ENCODE measurements around the gene GALNT13. TPM values are rescaled to one million over a fixed set of nuclear protein-coding genes. Genes with fewer than 3 reads are reported as not detected.

Gene GALNT13
- total and polyA plus RNA-seq, 3 donors from 2014 or later = 0.55 to 2.2 (median 0.92) TPM

GRCh38 chr2:154240316-154240715 is 368.6 kb downstream of the GALNT13 start:
- intact Hi-C loops (cut with DNase I; ENCODE audit: low total_unique reads) = no loop called here
- Histone ChIP-seq H3K4me1 (no peaks in the 10 kb centered on the region), H3K27me3 (no peaks in the 10 kb centered on the region), H3K9me3 (no peaks in the 10 kb centered on the region), H3K27ac (no peak overlapping the region), H3K4me3 (no peak overlapping the region), H3K36me3 (ENCODE audit: low read depth, missing control alignments) (no peaks in the 10 kb centered on the region)
- no peak for DNase-seq
- 71 to 74% methylated on average over 8 of the region's 8 CpGs for WGBS, 2 donors
- TF ChIP-seq POLR2A (IDR thresholded peaks at IDR 0.05) = no peak
- TF ChIP-seq CTCF (IDR thresholded peaks at IDR 0.05) = no peak

- intact Hi-C loops (cut with DNase I; ENCODE audit: low total_unique reads) = no loop called here
- Histone ChIP-seq H3K9me3 (no peaks in the 10 kb centered on the region), H3K27me3 (no peaks in the 10 kb centered on the region), H3K27ac (no peak overlapping the region), H3K4me3 (no peak overlapping the region), H3K36me3 (ENCODE audit: low read depth, missing control alignments) (no peaks in the 10 kb centered on the region), H3K4me1 (no peaks in the 10 kb centered on the region)
- no peak for TF ChIP-seq CTCF (IDR thresholded peaks at IDR 0.05)
- DNase-seq = peak; percentile 36
- WGBS, 2 donors = 60 to 78% methylated on average over 11 to 12 of the region's 12 CpGs
Observed at GRCh38 chr2:154240921-154241379, 369.2 kb downstream of the GALNT13 start.

- no peaks in the 10 kb centered on the region for H3K4me1 ChIP-seq
- no peak overlapping the region for H3K4me3 ChIP-seq
- no peaks in the 10 kb centered on the region for H3K9me3 ChIP-seq
- TF ChIP-seq POLR2A (IDR thresholded peaks at IDR 0.05) = no peak
- TF ChIP-seq CTCF (IDR thresholded peaks at IDR 0.05) = no peak
- H3K36me3 ChIP-seq (ENCODE audit: low read depth, missing control alignments) = no peaks in the 10 kb centered on the region
- H3K27me3 ChIP-seq = no peaks in the 10 kb centered on the region
- H3K27ac ChIP-seq = no peak overlapping the region
- WGBS, 2 donors = 66 to 70% methylated on average over 7 of the region's 7 CpGs
- DNase-seq = no peak
- intact Hi-C loops (cut with DNase I; ENCODE audit: low total_unique reads) = no loop called here
Observed at GRCh38 chr2:154242687-154243086, 371.0 kb downstream of the GALNT13 start.

- Histone ChIP-seq H3K9me3 (no peaks in the 10 kb centered on the region), H3K27me3 (no peaks in the 10 kb centered on the region), H3K4me3 (no peak overlapping the region), H3K4me1 (no peaks in the 10 kb centered on the region), H3K27ac (no peak overlapping the region), H3K36me3 (ENCODE audit: low read depth, missing control alignments) (no peaks in the 10 kb centered on the region)
- no peak for TF ChIP-seq CTCF (IDR thresholded peaks at IDR 0.05)
- no peak for TF ChIP-seq POLR2A (IDR thresholded peaks at IDR 0.05)
- WGBS, 2 donors = 63 to 79% methylated on average over 1 of the region's 1 CpG
- intact Hi-C loops (cut with DNase I; ENCODE audit: low total_unique reads) = no loop called here
- DNase-seq = no peak
Observed at GRCh38 chr2:154243685-154244084, 372.0 kb downstream of the GALNT13 start.

- Histone ChIP-seq H3K4me3 (no peak overlapping the region), H3K27ac (no peak overlapping the region), H3K9me3 (no peaks in the 10 kb centered on the region), H3K27me3 (no peaks in the 10 kb centered on the region), H3K36me3 (ENCODE audit: low read depth, missing control alignments) (no peaks in the 10 kb centered on the region), H3K4me1 (no peaks in the 10 kb centered on the region)
- DNase-seq = no peak
- WGBS, 2 donors = 89 to 90% methylated on average over 3 of the region's 3 CpGs
- TF ChIP-seq POLR2A (IDR thresholded peaks at IDR 0.05) (no peak), CTCF (IDR thresholded peaks at IDR 0.05) (no peak)
- intact Hi-C loops (cut with DNase I; ENCODE audit: low total_unique reads) = no loop called here
Observed at GRCh38 chr2:154244932-154245331, 373.2 kb downstream of the GALNT13 start.

All from testis (tissue), 3 donors.